HEK293 (cell line): Measurements from ENCODE around the gene AMT.
A peak's percentile ranks its signal among the peaks of the same experiment; 100 is the strongest.

Source experiments
- CTCF ChIA-PET: fragments of 350-600 bp; formaldehyde crosslinking; extraction: SDS; loops from one replicate; lab custom pipeline; 2021; ENCODE audit warnings: antibody characterized with exemption; lab: Yijun Ruan, JAX
- POLR2A ChIA-PET: fragments of 300-600 bp; formaldehyde crosslinking; extraction: SDS; loops from one replicate; lab custom pipeline; 2020; ENCODE audit warnings: antibody characterized with exemption, inconsistent platforms; lab: Yijun Ruan, JAX
- H3K27ac ChIP-seq: fragments of 200-500 bp; sonication (Bioruptor generic); 2 replicates; pipeline ENCODE4 v1.5.1; 2014; ENCODE audit warnings: low read depth, low read length, control low read depth, inconsistent platforms; ENCODE audit errors: extremely low read depth
- H3K36me3 ChIP-seq, 2 experiments: fragments of 200-500 bp in 1 of 2; sonication (Bioruptor generic) in 1 of 2; 1 replicate in 1 of 2; 2 replicates in 1 of 2; pipeline ENCODE4 v1.5.1; 2014 to 2017; ENCODE audit warnings: inconsistent platforms in 2 of 2, low read length in 2 of 2; ENCODE audit not compliant: control insufficient read depth in 2 of 2, insufficient read depth in 1 of 2
- H3K4me1 ChIP-seq: fragments of 200-500 bp; sonication (Bioruptor generic); 2 replicates; pipeline ENCODE4 v1.5.1; 2014; ENCODE audit warnings: mild to moderate bottlenecking, low read length, inconsistent platforms; ENCODE audit not compliant: control insufficient read depth, insufficient read depth
- H3K4me3 ChIP-seq: 2 replicates; pipeline ENCODE4 v1.5.1; 2011; ENCODE audit warnings: low read depth, mild to moderate bottlenecking, control low read depth, low read length, moderate library complexity
- H3K9me3 ChIP-seq: fragments of 200-500 bp; sonication (Bioruptor generic); 2 replicates; pipeline ENCODE4 v1.5.1; 2014; ENCODE audit warnings: low read depth, low read length, inconsistent platforms; ENCODE audit not compliant: control insufficient read depth, insufficient read depth
- FEZF1 ChIP-seq: fragments of 450-650 bp; formaldehyde crosslinking; IDR thresholded peaks from 2 replicates; pipeline ENCODE4 v1.5.1; 2016; ENCODE audit warnings: missing biosample characterization, missing genetic modification characterization
- HOXC10 ChIP-seq: sonication (generic); formaldehyde crosslinking; IDR thresholded peaks from 2 replicates; pipeline ENCODE4 v1.8.1; 2023; ENCODE audit warnings: mild to moderate bottlenecking, missing genetic modification reagents
- MYNN ChIP-seq: fragments of 450-650 bp; formaldehyde crosslinking; IDR thresholded peaks from 2 replicates; pipeline ENCODE4 v1.5.1; 2016; ENCODE audit warnings: missing biosample characterization, missing genetic modification characterization, borderline replicate concordance
- OSR2 ChIP-seq: fragments of 450-650 bp; formaldehyde crosslinking; IDR thresholded peaks from 2 replicates; pipeline ENCODE4 v1.5.1; 2016; ENCODE audit warnings: missing biosample characterization, missing genetic modification characterization
- PRDM4 ChIP-seq: fragments of 450-650 bp; formaldehyde crosslinking; IDR thresholded peaks from 2 replicates; pipeline ENCODE4 v1.5.1; 2017; ENCODE audit warnings: missing biosample characterization, missing genetic modification characterization
- ZBTB26 ChIP-seq: fragments of 450-650 bp; formaldehyde crosslinking; optimal IDR thresholded peaks from 2 replicates; pipeline ENCODE3; 2016; ENCODE audit warnings: missing biosample characterization, mild to moderate bottlenecking, missing genetic modification characterization
- ZBTB49 ChIP-seq: fragments of 450-650 bp; formaldehyde crosslinking; IDR thresholded peaks from 2 replicates; pipeline ENCODE4 v1.5.1; 2016; ENCODE audit warnings: missing biosample characterization, missing genetic modification characterization, low read depth
- ZNF10 ChIP-seq: fragments of 450-650 bp; formaldehyde crosslinking; IDR thresholded peaks from 2 replicates; pipeline ENCODE4 v1.5.1; 2017; ENCODE audit warnings: missing biosample characterization, missing genetic modification characterization
- ZNF121 ChIP-seq: fragments of 450-650 bp; formaldehyde crosslinking; IDR thresholded peaks from 2 replicates; pipeline ENCODE4 v1.5.1; 2016; ENCODE audit warnings: missing biosample characterization, missing genetic modification characterization
- ZNF133 ChIP-seq: fragments of 450-650 bp; formaldehyde crosslinking; IDR thresholded peaks from 2 replicates; pipeline ENCODE4 v1.5.1; 2016; ENCODE audit warnings: missing biosample characterization, missing genetic modification characterization
- ZNF146 ChIP-seq: fragments of 450-650 bp; formaldehyde crosslinking; IDR thresholded peaks from 2 replicates; pipeline ENCODE4 v1.5.1; 2016; ENCODE audit warnings: missing biosample characterization, missing genetic modification characterization
- ZNF148 ChIP-seq: fragments of 450-650 bp; formaldehyde crosslinking; IDR thresholded peaks from 2 replicates; pipeline ENCODE4 v1.5.0; 2017; ENCODE audit warnings: missing biosample characterization, missing genetic modification characterization, borderline replicate concordance
- ZNF184 ChIP-seq: fragments of 450-650 bp; IDR thresholded peaks from 2 replicates; pipeline ENCODE4 v1.5.1; 2018; ENCODE audit warnings: missing biosample characterization, mild to moderate bottlenecking, missing genetic modification characterization
- ZNF202 ChIP-seq: fragments of 450-650 bp; formaldehyde crosslinking; IDR thresholded peaks from 2 replicates; pipeline ENCODE4 v1.5.1; 2016; ENCODE audit warnings: missing biosample characterization, missing genetic modification characterization, borderline replicate concordance
- ZNF391 ChIP-seq: fragments of 450-650 bp; formaldehyde crosslinking; IDR thresholded peaks from 2 replicates; pipeline ENCODE4 v1.5.1; 2016; ENCODE audit warnings: low read depth, missing biosample characterization, missing genetic modification characterization, borderline replicate concordance
- ZNF48 ChIP-seq: fragments of 450-650 bp; formaldehyde crosslinking; IDR thresholded peaks from 2 replicates; pipeline ENCODE4 v1.5.1; 2016; ENCODE audit warnings: missing biosample characterization, missing genetic modification characterization
- ZNF513 ChIP-seq: fragments of 450-650 bp; IDR thresholded peaks from 2 replicates; pipeline ENCODE4 v1.5.1; 2018; ENCODE audit warnings: missing biosample characterization, missing genetic modification characterization
- ZNF514 ChIP-seq: fragments of 450-650 bp; formaldehyde crosslinking; IDR thresholded peaks from 2 replicates; pipeline ENCODE4 v1.5.1; 2016; ENCODE audit warnings: missing biosample characterization, missing genetic modification characterization
- ZNF549 ChIP-seq: fragments of 450-650 bp; IDR thresholded peaks from 2 replicates; pipeline ENCODE4 v1.5.1; 2018; ENCODE audit warnings: missing biosample characterization, missing genetic modification characterization, mild to moderate bottlenecking, inconsistent platforms, moderate library complexity
- ZNF558 ChIP-seq: fragments of 450-650 bp; formaldehyde crosslinking; IDR thresholded peaks from 2 replicates; pipeline ENCODE4 v1.5.1; 2016; ENCODE audit warnings: missing biosample characterization, missing genetic modification characterization
- ZNF621 ChIP-seq: fragments of 450-650 bp; formaldehyde crosslinking; IDR thresholded peaks from 2 replicates; pipeline ENCODE4 v1.5.1; 2017; ENCODE audit warnings: missing biosample characterization, missing genetic modification characterization
- ZNF629 ChIP-seq: fragments of 450-650 bp; formaldehyde crosslinking; IDR thresholded peaks from 2 replicates; pipeline ENCODE4 v1.5.1; 2017; ENCODE audit warnings: missing biosample characterization, missing genetic modification characterization
- ZNF677 ChIP-seq: fragments of 450-650 bp; IDR thresholded peaks from 2 replicates; pipeline ENCODE4 v1.5.0; 2018; ENCODE audit warnings: missing biosample characterization, mild to moderate bottlenecking, missing genetic modification characterization, moderate library complexity
- ZNF704 ChIP-seq: fragments of 450-650 bp; formaldehyde crosslinking; IDR thresholded peaks from 2 replicates; pipeline ENCODE4 v1.5.1; 2016; ENCODE audit warnings: missing biosample characterization, missing genetic modification characterization
- ZNF747 ChIP-seq: fragments of 450-650 bp; formaldehyde crosslinking; IDR thresholded peaks from 2 replicates; pipeline ENCODE4 v1.5.1; 2016; ENCODE audit warnings: missing biosample characterization, missing genetic modification characterization
- ZNF768 ChIP-seq: fragments of 450-650 bp; formaldehyde crosslinking; IDR thresholded peaks from 2 replicates; pipeline ENCODE4 v1.5.1; 2018; ENCODE audit warnings: missing biosample characterization, mild to moderate bottlenecking, missing genetic modification characterization
- ZNF837 ChIP-seq: fragments of 450-650 bp; formaldehyde crosslinking; IDR thresholded peaks from 2 replicates; pipeline ENCODE4 v1.5.1; 2016; ENCODE audit warnings: missing biosample characterization, missing genetic modification characterization

Gene AMT

GRCh38 chr3:49469936-49470713 lies 47.9 kb upstream of the AMT start, which contains the start of gene DAG1:
Gene DAG1, plus strand, starts transcription at chr3:49470267. Its CDS starts 40,268 bp downstream, at chr3:49510535.
- peaks cover 0 to 3% of the 10 kb centered on the region in 2 experiments; a peak in 2 of 3 replicates for H3K36me3 ChIP-seq
- peaks cover 6% of the 10 kb centered on the region; the same call in 1 of the 2 replicates for H3K4me1 ChIP-seq
- POLR2A ChIA-PET = interaction anchor here (0.5 to 2.2 kb wide), 12 partner anchors 9 to 489 kb away, joined by 3 to 8 read pairs (median 4); partner anchors contain the start of genes IMPDH2, LAMB2, NICN1 and RHOA
- peak within 1 kb of the TSS; percentile 85 for H3K27ac ChIP-seq
- no peaks in the 10 kb centered on the region for H3K9me3 ChIP-seq
- CTCF ChIA-PET = interaction anchor here (0.7 to 2.8 kb wide), 4 partner anchors 13 to 201 kb away, joined by 3 to 8 read pairs (median 4); no protein-coding TSS in a partner anchor
- H3K4me3 ChIP-seq = peak within 1 kb of the TSS; percentile 85
- TF ChIP-seq ZNF747 (no peak), MYNN (tag by site-specific recombination) (no peak), ZNF121 (no peak), HOXC10 (CRISPR knock-in tag) (no peak), ZNF549 (tag by site-specific recombination) (no peak), ZNF677 (tag by site-specific recombination) (peak; percentile 43; the same call in 1 of the 2 replicates), ZNF558 (no peak), PRDM4 (tag by site-specific recombination) (no peak), ZNF837 (no peak), ZNF768 (no peak), ZNF133 (tag by site-specific recombination) (no peak), ZNF704 (tag by site-specific recombination) (no peak), ZNF146 (0 out of 2 replicates have a peak, but pooled peaks have one; percentile 3), ZNF48 (tag by site-specific recombination) (no peak), OSR2 (no peak; the same call in 1 of the 2 replicates), ZNF202 (tag by site-specific recombination) (no peak), ZNF148 (no peak), ZBTB26 (tag by site-specific recombination) (peak; percentile 92), ZNF184 (tag by site-specific recombination) (no peak), ZNF391 (tag by site-specific recombination) (no peak), ZNF629 (tag by site-specific recombination) (no peak), ZNF513 (tag by site-specific recombination) (no peak), ZNF10 (tag by site-specific recombination) (no peak), ZNF621 (tag by site-specific recombination) (no peak), ZNF514 (no peak), FEZF1 (tag by site-specific recombination) (no peak), ZBTB49 (no peak)
